Measurements from ENCODE around the gene COMP.

Gene COMP

DNA sequence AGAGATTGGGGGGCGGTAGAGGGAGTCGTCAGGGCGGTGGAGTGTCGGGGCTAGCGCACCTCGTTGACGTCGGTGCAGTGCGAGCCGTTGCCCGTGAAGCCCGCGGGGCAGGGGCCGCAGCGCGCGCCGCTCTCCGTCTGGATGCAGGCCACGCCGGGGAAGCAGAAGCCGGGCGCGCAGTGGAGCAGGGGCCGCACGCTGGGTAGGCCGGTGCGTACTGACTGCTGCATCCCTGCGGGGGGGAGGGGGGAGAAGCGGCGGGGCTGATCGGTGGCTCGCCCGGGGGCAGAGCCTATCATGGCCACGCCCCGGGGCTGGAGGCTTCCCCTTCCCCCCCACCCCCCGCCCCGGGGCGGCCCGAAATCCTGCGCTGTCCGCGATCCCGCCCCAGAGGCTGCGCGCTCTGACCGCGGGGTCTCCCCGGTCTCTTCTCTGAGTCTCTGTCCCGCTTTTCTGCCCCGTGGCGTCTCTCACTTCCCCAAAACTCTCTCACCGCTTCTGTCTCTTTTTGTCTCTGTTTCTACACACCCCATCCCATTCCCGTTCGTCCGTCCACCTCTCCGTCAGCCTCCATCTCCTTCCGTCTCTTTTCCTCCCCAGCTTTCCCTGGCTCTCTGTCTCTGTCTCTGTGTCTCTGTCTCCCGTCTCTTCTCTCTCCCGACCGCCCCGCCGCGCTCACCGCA, 1.1 kb downstream of the COMP start:
- H3K36me3 ChIP-seq (ENCODE audit: low read length) = no peaks in the 10 kb centered on the region
- H3K4me2 ChIP-seq (ENCODE audit: low read depth, low read length, poor library complexity, severe bottlenecking) = no peak overlapping the region
- H3K79me2 ChIP-seq (ENCODE audit: insufficient read depth, low read length) = no peaks in the 10 kb centered on the region
- no peaks in the 10 kb centered on the region for H3K9me3 ChIP-seq (ENCODE audit: insufficient read depth, low read length)
- H4K20me1 ChIP-seq (ENCODE audit: low read depth, low read length) = no peaks in the 10 kb centered on the region
- H3K27ac ChIP-seq (ENCODE audit: low read depth, low read length) = no peak overlapping the region
- no peak for TF ChIP-seq EZH2phosphoT487 (conservative IDR thresholded peaks at IDR 0.05; ENCODE audit: low read length)
- TF ChIP-seq, protein P1, sequence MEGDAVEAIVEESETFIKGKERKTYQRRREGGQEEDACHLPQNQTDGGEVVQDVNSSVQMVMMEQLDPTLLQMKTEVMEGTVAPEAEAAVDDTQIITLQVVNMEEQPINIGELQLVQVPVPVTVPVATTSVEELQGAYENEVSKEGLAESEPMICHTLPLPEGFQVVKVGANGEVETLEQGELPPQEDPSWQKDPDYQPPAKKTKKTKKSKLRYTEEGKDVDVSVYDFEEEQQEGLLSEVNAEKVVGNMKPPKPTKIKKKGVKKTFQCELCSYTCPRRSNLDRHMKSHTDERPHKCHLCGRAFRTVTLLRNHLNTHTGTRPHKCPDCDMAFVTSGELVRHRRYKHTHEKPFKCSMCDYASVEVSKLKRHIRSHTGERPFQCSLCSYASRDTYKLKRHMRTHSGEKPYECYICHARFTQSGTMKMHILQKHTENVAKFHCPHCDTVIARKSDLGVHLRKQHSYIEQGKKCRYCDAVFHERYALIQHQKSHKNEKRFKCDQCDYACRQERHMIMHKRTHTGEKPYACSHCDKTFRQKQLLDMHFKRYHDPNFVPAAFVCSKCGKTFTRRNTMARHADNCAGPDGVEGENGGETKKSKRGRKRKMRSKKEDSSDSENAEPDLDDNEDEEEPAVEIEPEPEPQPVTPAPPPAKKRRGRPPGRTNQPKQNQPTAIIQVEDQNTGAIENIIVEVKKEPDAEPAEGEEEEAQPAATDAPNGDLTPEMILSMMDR (IDR thresholded peaks at IDR 0.05; ENCODE audit: insufficient read depth, low read length, poor library complexity, severe bottlenecking) = no peak
- no peak overlapping the region for H2AFZ ChIP-seq (ENCODE audit: low read depth, low read length, severe bottlenecking)
- no peaks in the 10 kb centered on the region for H3F3A ChIP-seq (ENCODE audit: insufficient read depth)
- no peak overlapping the region for H3K4me3 ChIP-seq (ENCODE audit: insufficient read depth, low read length, poor library complexity, severe bottlenecking)
- no peak overlapping the region for H3K9ac ChIP-seq (ENCODE audit: low read length)
- H3K9me2 ChIP-seq (replicated peaks; ENCODE audit: insufficient read depth, low read length) = no peaks in the 10 kb centered on the region
- no peaks in the 10 kb centered on the region for H3K27me3 ChIP-seq (ENCODE audit: low read length)

DNA sequence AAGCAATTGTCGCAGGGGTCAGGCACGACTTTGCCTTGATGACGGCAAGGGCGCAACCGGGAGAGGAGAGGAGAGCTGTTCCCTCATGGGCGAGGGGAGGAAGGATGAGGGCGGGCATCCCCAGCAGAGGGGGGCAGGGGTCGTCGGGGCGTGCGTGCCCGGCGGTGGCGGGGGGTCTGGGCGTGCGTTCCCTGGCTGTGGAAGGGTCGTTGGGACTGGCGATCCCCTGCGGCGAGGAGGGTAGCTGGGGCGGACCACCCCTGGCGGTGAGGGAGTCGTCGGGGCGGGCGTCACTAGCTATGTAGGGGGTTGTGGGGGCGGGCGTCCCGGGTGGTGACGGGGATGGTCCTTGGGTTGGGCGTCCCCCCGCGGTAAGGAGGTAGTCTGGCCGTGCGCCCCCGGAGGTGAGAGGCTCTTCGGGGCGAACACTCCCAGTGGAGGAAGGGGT, 1.7 kb downstream of the COMP start:
- Histone ChIP-seq H3K9me2 (replicated peaks; ENCODE audit: insufficient read depth, low read length) (no peaks in the 10 kb centered on the region), H3K27ac (ENCODE audit: low read depth, low read length) (no peak overlapping the region), H3K9ac (ENCODE audit: low read length) (no peak overlapping the region), H3K27me3 (ENCODE audit: low read length) (no peaks in the 10 kb centered on the region), H3F3A (ENCODE audit: insufficient read depth) (no peaks in the 10 kb centered on the region), H4K20me1 (ENCODE audit: low read depth, low read length) (no peaks in the 10 kb centered on the region), H3K9me3 (ENCODE audit: insufficient read depth, low read length) (no peaks in the 10 kb centered on the region), H2AFZ (ENCODE audit: low read depth, low read length, severe bottlenecking) (no peak overlapping the region), H3K4me3 (ENCODE audit: insufficient read depth, low read length, poor library complexity, severe bottlenecking) (no peak overlapping the region), H3K36me3 (ENCODE audit: low read length) (no peaks in the 10 kb centered on the region), H3K79me2 (ENCODE audit: insufficient read depth, low read length) (no peaks in the 10 kb centered on the region), H3K4me2 (ENCODE audit: low read depth, low read length, poor library complexity, severe bottlenecking) (no peak overlapping the region)
- TF ChIP-seq, protein P1 (IDR thresholded peaks at IDR 0.05; ENCODE audit: insufficient read depth, low read length, poor library complexity, severe bottlenecking) = no peak
- no peak for TF ChIP-seq EZH2phosphoT487 (conservative IDR thresholded peaks at IDR 0.05; ENCODE audit: low read length)

DNA sequence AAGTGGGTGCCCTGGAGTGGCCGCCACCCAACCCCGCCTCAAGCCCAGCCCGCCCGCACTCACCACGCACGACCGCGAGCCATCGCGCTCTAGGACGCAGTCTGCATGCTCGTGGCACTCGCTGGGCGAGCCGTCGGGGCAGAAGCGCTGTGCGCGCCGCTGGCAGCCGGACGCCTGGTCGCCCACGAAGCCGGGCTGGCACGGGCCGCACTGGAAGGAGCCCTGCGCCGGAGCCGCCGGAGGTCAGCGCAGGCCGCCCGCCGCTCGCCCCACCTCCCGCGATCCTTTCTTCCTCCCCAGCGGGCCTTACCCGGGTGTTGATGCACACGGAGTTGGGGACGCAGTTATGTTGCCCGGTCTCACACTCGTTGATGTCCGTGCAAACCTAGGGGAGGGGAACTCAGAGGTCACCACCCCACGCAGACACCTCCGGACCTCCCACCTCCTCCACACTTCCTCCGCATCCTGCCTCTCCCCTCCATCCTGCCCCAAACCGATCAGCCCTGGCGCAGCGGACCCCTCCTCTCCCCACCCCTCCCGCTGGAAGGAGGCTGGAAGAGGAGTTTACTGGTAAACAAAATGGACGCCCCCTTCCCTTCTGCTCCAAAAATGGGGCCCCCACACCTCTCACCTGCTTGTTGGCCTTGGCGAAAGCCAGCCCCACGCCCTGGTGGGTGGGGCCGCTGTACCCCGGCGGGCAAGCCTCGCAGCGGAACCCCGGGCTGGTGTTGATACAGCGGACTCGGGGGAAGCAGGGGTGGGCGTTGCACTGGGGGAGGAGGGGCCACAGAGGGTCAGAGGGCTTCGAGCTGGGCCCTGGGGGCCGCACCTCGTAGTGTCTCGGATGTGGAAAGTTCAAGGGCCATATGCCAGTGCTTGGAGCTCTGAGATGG, 2.3 kb downstream of the COMP start:
- no peaks in the 10 kb centered on the region for H3K79me2 ChIP-seq (ENCODE audit: insufficient read depth, low read length)
- H3K4me2 ChIP-seq (ENCODE audit: low read depth, low read length, poor library complexity, severe bottlenecking) = no peak overlapping the region
- no peaks in the 10 kb centered on the region for H3F3A ChIP-seq (ENCODE audit: insufficient read depth)
- H3K4me3 ChIP-seq (ENCODE audit: insufficient read depth, low read length, poor library complexity, severe bottlenecking) = no peak overlapping the region
- H3K27ac ChIP-seq (ENCODE audit: low read depth, low read length) = no peak overlapping the region
- no peaks in the 10 kb centered on the region for H3K36me3 ChIP-seq (ENCODE audit: low read length)
- no peaks in the 10 kb centered on the region for H3K27me3 ChIP-seq (ENCODE audit: low read length)
- no peaks in the 10 kb centered on the region for H3K9me3 ChIP-seq (ENCODE audit: insufficient read depth, low read length)
- H4K20me1 ChIP-seq (ENCODE audit: low read depth, low read length) = no peaks in the 10 kb centered on the region
- no peaks in the 10 kb centered on the region for H3K9me2 ChIP-seq (replicated peaks; ENCODE audit: insufficient read depth, low read length)
- H3K9ac ChIP-seq (ENCODE audit: low read length) = no peak overlapping the region
- H2AFZ ChIP-seq (ENCODE audit: low read depth, low read length, severe bottlenecking) = no peak overlapping the region
- no peak for TF ChIP-seq EZH2phosphoT487 (conservative IDR thresholded peaks at IDR 0.05; ENCODE audit: low read length)
- TF ChIP-seq, protein P1 (IDR thresholded peaks at IDR 0.05; ENCODE audit: insufficient read depth, low read length, poor library complexity, severe bottlenecking) = no peak
